ENCODE results near the gene ZNF740.

DNA sequence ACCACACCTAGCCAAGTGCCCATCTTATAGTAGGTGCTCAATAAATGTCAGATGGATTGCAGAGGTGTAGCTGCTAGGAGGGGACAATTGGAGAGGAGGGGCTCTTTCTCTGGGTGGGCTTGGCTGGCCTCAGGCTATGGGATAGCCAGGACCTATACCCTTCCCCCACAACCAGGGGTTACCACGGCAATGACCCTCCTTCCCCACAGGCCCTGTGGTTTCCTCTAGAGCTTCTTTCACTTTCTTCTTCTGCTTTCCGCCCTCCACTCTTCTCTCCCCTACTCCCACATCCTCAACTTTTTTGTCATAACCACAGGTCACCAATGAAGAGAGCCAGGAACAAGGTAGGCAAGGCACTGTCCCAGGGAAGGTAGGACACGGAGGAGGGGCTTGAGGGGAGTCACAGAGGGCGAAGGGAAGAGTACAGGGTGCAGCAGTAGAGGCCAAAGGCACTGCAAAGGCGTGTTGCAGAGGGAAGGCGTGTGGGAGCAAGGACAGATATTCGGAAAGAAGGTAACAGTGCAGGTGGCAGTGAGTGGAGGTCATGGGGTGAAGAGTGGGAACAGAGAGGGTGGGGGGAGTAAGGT lies 28.4 kb downstream of the ZNF740 start:
- TF ChIP-seq YY1 (IDR thresholded peaks at IDR 0.05; ENCODE audit: insufficient read depth, insufficient read length) (no peak), SUZ12 (IDR thresholded peaks at IDR 0.05; ENCODE audit: extremely low read depth, insufficient read depth, insufficient read length) (no peak)
